MCF 10A (cell line): ENCODE measurements around the gene SF1. TPM values are rescaled to one million over a fixed set of nuclear protein-coding genes. Genes with fewer than 3 reads are reported as not detected.

Experiments used
- BruUV-seq: library from RNA; stranded (reverse); fragments of 400-500 nt; replicated peaks from 2 replicates; lab custom pipeline; 2021; lab: Mats Ljungman, UMichigan
- CTCF ChIA-PET: fragments of 300-600 bp; sonication (Branson Sonifier 250); formaldehyde crosslinking; extraction: SDS; loops from one replicate; lab custom pipeline; 2021; ENCODE audit warnings: antibody characterized with exemption, inconsistent platforms; lab: Yijun Ruan, JAX
- POLR2A ChIA-PET: fragments of 300-600, 350-650 bp; sonication (Branson Sonifier 250); formaldehyde crosslinking; extraction: SDS; loops from one replicate; lab custom pipeline; 2020; ENCODE audit warnings: antibody characterized with exemption, inconsistent platforms; lab: Yijun Ruan, JAX
- DNase-seq: peaks from one replicate; pipeline ENCODE4 v3.0.0-alpha.2; 2018; ENCODE audit not compliant: unreplicated experiment
- H3K27ac Mint-ChIP-seq: one replicate; pipeline ENCODE4 v1.8.0; 2022; ENCODE audit warnings: mild to moderate bottlenecking, low read depth, mixed read lengths; ENCODE audit not compliant: unreplicated experiment
- H3K27me3 Mint-ChIP-seq: one replicate; pipeline ENCODE4 v1.8.0; 2022; ENCODE audit warnings: mixed read lengths; ENCODE audit not compliant: insufficient read depth, unreplicated experiment
- H3K36me3 Mint-ChIP-seq: one replicate; pipeline ENCODE4 v1.8.0; 2022; ENCODE audit warnings: mild to moderate bottlenecking, moderate library complexity, mixed read lengths; ENCODE audit not compliant: insufficient read depth, unreplicated experiment
- H3K4me1 Mint-ChIP-seq: one replicate; pipeline ENCODE4 v1.8.0; 2022; ENCODE audit warnings: mixed read lengths; ENCODE audit not compliant: insufficient read depth, unreplicated experiment
- H3K4me3 Mint-ChIP-seq: one replicate; pipeline ENCODE4 v1.8.0; 2022; ENCODE audit warnings: mild to moderate bottlenecking, moderate library complexity, mixed read lengths; ENCODE audit not compliant: unreplicated experiment
- H3K9me3 Mint-ChIP-seq: one replicate; pipeline ENCODE4 v1.8.0; 2022; ENCODE audit warnings: mixed read lengths; ENCODE audit not compliant: unreplicated experiment
- intact Hi-C: fragments of 100-400 bp; cut with micrococcal nuclease; formaldehyde crosslinking; loops from 2 replicates; pipeline ENCODE4 v1.14.1; 2022
- total RNA-seq: library from RNA; stranded (reverse); gene quantifications from 2 replicates; pipeline ENCODE4 v1.2.3, GENCODE V29; 2022
- TF ChIP-seq, protein P1 (sequence below): fragments of 200-600 bp; IDR thresholded peaks from one replicate; pipeline ENCODE4 v1.8.0; 2022; ENCODE audit warnings: antibody characterized with exemption, mild to moderate bottlenecking; ENCODE audit not compliant: unreplicated experiment

The SF1 gene
- total RNA-seq, 1 experiment from 2014 or later = 503 TPM

- Mint-ChIP-seq H3K4me1 (peaks cover 14% of the 10 kb centered on the region), H3K36me3 (peaks cover 100% of the 10 kb centered on the region), H3K4me3 (no peak overlapping the region), H3K27me3 (no peaks in the 10 kb centered on the region), H3K27ac (no peak overlapping the region), H3K9me3 (no peaks in the 10 kb centered on the region)
- BruUV-seq = no TSS peak
- intact Hi-C loops = no loop called here
- POLR2A ChIA-PET = interaction anchor here (0.6 to 9.8 kb wide), 2 partner anchors 10 to 352 kb away, joined by 3 to 86 read pairs; partner anchors contain the start of gene PYGM
- CTCF ChIA-PET = interaction anchor here (0.5 to 2.7 kb wide), 3 partner anchors 28 to 1891 kb away, joined by 3 to 9 read pairs (median 4); partner anchors contain the start of genes RASGRP2 and SLC3A2
- DNase-seq = no peak
- TF ChIP-seq, protein P1, sequence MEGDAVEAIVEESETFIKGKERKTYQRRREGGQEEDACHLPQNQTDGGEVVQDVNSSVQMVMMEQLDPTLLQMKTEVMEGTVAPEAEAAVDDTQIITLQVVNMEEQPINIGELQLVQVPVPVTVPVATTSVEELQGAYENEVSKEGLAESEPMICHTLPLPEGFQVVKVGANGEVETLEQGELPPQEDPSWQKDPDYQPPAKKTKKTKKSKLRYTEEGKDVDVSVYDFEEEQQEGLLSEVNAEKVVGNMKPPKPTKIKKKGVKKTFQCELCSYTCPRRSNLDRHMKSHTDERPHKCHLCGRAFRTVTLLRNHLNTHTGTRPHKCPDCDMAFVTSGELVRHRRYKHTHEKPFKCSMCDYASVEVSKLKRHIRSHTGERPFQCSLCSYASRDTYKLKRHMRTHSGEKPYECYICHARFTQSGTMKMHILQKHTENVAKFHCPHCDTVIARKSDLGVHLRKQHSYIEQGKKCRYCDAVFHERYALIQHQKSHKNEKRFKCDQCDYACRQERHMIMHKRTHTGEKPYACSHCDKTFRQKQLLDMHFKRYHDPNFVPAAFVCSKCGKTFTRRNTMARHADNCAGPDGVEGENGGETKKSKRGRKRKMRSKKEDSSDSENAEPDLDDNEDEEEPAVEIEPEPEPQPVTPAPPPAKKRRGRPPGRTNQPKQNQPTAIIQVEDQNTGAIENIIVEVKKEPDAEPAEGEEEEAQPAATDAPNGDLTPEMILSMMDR = no peak
These were observed 6.5 kb downstream of the SF1 start for GRCh38 chr11:64771861-64772260.

- Mint-ChIP-seq H3K27me3 (no peaks in the 10 kb centered on the region), H3K27ac (no peak overlapping the region), H3K4me3 (no peak overlapping the region), H3K4me1 (peaks cover 7% of the 10 kb centered on the region), H3K36me3 (peaks cover 100% of the 10 kb centered on the region), H3K9me3 (no peaks in the 10 kb centered on the region)
- intact Hi-C loops = no loop called here
- TF ChIP-seq, protein P1 = no peak
- no peak for DNase-seq
- BruUV-seq = no TSS peak
- ChIA-PET POLR2A (interaction anchor here (9.8 kb wide), 1 partner anchor 8 kb away, joined by 86 read pairs; the partner anchor contains the start of gene PYGM), CTCF (interaction anchor here (0.6 to 2.7 kb wide), 3 partner anchors 9 to 73 kb away, joined by 3 to 9 read pairs (median 3); partner anchors contain the start of gene RASGRP2)
These were observed 8.2 kb downstream of the SF1 start for GRCh38 chr11:64770120-64770519.

- Mint-ChIP-seq H3K9me3 (no peaks in the 10 kb centered on the region), H3K4me3 (no peak overlapping the region), H3K36me3 (peaks cover 100% of the 10 kb centered on the region), H3K27ac (no peak overlapping the region), H3K27me3 (no peaks in the 10 kb centered on the region), H3K4me1 (peaks cover 7% of the 10 kb centered on the region)
- BruUV-seq = TSS peak; percentile 3
- CTCF ChIA-PET = interaction anchor here (0.6 kb wide), 1 partner anchor 74 kb away, joined by 3 read pairs; no protein-coding TSS in a partner anchor
- TF ChIP-seq, protein P1 = no peak
- intact Hi-C loops = no loop called here
- POLR2A ChIA-PET = interaction anchor here (1.0 kb wide), 1 partner anchor 9 kb away, joined by 3 read pairs; no protein-coding TSS in a partner anchor
- DNase-seq = no peak
These were observed 9.1 kb downstream of the SF1 start for GRCh38 chr11:64769283-64769682.

DNA sequence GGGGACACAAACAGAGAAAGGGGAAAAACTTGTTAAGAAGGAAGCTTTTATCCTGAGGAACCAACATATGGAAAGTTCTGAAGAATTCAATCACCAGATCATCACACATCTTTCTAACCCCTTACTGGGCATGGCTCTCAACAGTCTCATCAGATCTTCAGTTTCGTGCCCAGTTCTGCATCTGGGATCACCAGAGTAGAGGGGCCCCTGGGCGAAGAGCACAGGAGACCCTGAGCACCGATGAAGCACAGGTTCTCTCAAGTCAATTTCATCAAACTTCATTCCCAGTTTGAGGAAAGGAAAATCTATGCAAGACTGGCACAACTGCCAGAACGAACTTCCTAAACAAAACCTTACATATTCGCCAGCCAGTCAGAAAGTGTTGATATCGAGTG, 10.0 kb downstream of the SF1 start:
- Mint-ChIP-seq H3K9me3 (no peaks in the 10 kb centered on the region), H3K36me3 (peaks cover 99% of the 10 kb centered on the region), H3K4me3 (no peak overlapping the region), H3K27ac (no peak overlapping the region), H3K27me3 (no peaks in the 10 kb centered on the region), H3K4me1 (peaks cover 7% of the 10 kb centered on the region)
- intact Hi-C loops = no loop called here
- ChIA-PET POLR2A (interaction anchor here (1.0 kb wide), 1 partner anchor 10 kb away, joined by 3 read pairs; no protein-coding TSS in a partner anchor), CTCF (interaction anchor here (0.6 to 1.9 kb wide), 8 partner anchors 8 to 149 kb away, joined by 3 to 15 read pairs (median 3); no protein-coding TSS in a partner anchor)
- no peak for DNase-seq
- BruUV-seq = no TSS peak
- TF ChIP-seq, protein P1 = no peak
